Sigmoid colon (tissue), 7 donors: ENCODE results near the gene RARS2. TPM values are rescaled to one million over a fixed set of nuclear protein-coding genes. Genes with fewer than 3 reads are reported as not detected.
"Not testable (repeated sequence)": the region's sequence is repeated elsewhere in the genome, so short reads cannot be mapped to it uniquely, and the experiment has no call there.

Source experiments
- DNase-seq: peaks from one replicate; pipeline ENCODE4 v3.0.0-alpha.2; 2019
- H3K27ac ChIP-seq, 4 donors: fragments of 200-600 bp; sonication (generic); one replicate each; pipeline ENCODE4 v1.5.1; 2016 to 2019; ENCODE audit warnings: mild to moderate bottlenecking in 1 of 4
- H3K27me3 ChIP-seq, 3 donors: fragments of 200-600 bp; sonication (generic); one replicate each; pipeline ENCODE4 v1.5.1; 2019; ENCODE audit warnings: mild to moderate bottlenecking in 1 of 3
- H3K36me3 ChIP-seq, 4 donors: fragments of 200-600 bp; sonication (generic); one replicate each; pipeline ENCODE4 v1.5.1; 2016 to 2019
- H3K4me1 ChIP-seq, 4 donors: fragments of 200-600 bp; sonication (generic); one replicate each; pipeline ENCODE4 v1.5.1; 2017 to 2019
- H3K4me3 ChIP-seq, 4 donors: fragments of 200-600 bp; sonication (generic); one replicate each; pipeline ENCODE4 v1.5.1; 2017 to 2019; ENCODE audit warnings: mild to moderate bottlenecking in 2 of 4, moderate library complexity in 1 of 4
- H3K9me3 ChIP-seq, 4 donors: fragments of 200-600 bp in 3 of 4; sonication (generic) in 3 of 4; one replicate each; pipeline versions ENCODE4 v1.5.1 to v1.6.1; 2013 to 2019
- EP300 ChIP-seq, 4 donors: sonication (generic); formaldehyde crosslinking; IDR thresholded peaks; one replicate each; pipeline ENCODE4 v1.6.1; 2017; ENCODE audit warnings: antibody characterized with exemption in 4 of 4
- POLR2A ChIP-seq, 2 donors: fragments of 450-650 bp; IDR thresholded peaks; one replicate each; pipeline ENCODE4 v1.6.1; 2016; ENCODE audit warnings: antibody characterized with exemption in 2 of 2, mild to moderate bottlenecking in 2 of 2, moderate library complexity in 2 of 2
- POLR2AphosphoS5 ChIP-seq, 4 donors: sonication (generic); formaldehyde crosslinking; IDR thresholded peaks; one replicate each; pipeline ENCODE4 v1.6.1; 2017; ENCODE audit warnings: antibody characterized with exemption in 4 of 4
- WGBS, 2 donors: extraction: QIAGEN DNeasy Blood & Tissue Kit; methylation state at CpG; one replicate each; pipeline ENCODE4 v1.1.7; 2013; 5-methylcytosine and 5-hydroxymethylcytosine counted together
- intact Hi-C: fragments of 100-400 bp; cut with DNase I; formaldehyde crosslinking; loops from one replicate; pipeline ENCODE4 v1.15.1; 2023
- polyA plus RNA-seq, 3 donors: library from polyadenylated mRNA; stranded (reverse); fragments of 200-250 nt; gene quantifications; one replicate each; pipeline ENCODE4 v1.2.3, GENCODE V29; 2013
- total RNA-seq, 4 donors: library from RNA; depleted of rRNA; stranded (reverse); fragments of >200 nt; gene quantifications; one replicate each; pipeline ENCODE4 v1.1.0, GENCODE V29; 2016
- TF ChIP-seq, protein P1 (sequence below), 4 experiments: fragments of 450-650 bp in 3 of 4; fragments of 200-600 bp in 1 of 4; IDR thresholded peaks; one replicate each; pipeline ENCODE4 v1.5.1; 2016 to 2019; ENCODE audit warnings: antibody characterized with exemption in 4 of 4, mild to moderate bottlenecking in 3 of 4, moderate library complexity in 2 of 4
- donor health status: healthy with polysubstance abuse.
- donor health status: Bipolar disorder and iron deficiency.
- donor health status: healthy.

The RARS2 gene
- total and polyA plus RNA-seq, 7 donors = 18.3 to 34.2 (median 20.7) TPM

DNA sequence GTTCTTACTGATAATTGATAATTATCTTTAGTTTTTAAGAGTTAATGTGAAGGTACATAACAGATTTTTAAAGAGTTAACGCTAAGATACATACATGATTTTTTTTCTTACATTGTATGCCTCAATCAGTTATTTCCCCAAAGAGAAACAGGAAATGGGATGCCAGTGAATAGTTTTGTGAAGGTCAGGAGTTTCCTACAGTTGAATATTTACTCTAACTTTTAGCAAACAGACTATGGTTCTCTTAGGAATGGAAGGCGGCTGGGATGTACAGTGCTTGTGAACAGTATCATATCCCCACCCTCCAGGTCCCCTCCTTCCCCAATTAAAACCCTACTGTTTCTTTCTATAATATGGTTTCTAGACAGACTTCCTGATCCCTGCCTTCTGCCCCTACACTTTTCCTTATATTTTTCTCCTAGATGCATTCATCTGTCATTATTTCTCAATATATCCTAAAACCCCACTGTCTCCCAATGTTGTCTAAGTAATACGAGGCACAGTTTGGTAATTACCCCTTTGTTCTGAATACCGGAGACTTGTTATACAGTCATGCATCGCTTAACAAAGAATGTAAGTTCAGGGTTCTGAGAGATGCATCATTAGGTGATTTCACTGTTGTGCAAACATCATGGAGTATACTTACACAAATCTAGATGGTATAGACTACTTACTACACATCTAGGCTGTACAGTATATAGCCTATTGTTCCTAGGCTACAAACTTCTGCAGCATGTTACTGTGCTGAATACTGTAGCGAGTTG lies 87.8 kb downstream of the RARS2 start:
- no peak for DNase-seq
- no peak overlapping the region for H3K27ac ChIP-seq
- no peaks in the 10 kb centered on the region for H3K9me3 ChIP-seq
- peaks cover 0 to 41% (median 0%) of the 10 kb centered on the region in 4 donors for H3K36me3 ChIP-seq
- 89 to 93% methylated on average over 6 of the region's 6 CpGs for WGBS, 2 donors
- intact Hi-C loops = no loop called here
- no peak for TF ChIP-seq EP300 (IDR thresholded peaks at IDR 0.05)
- TF ChIP-seq, protein P1, sequence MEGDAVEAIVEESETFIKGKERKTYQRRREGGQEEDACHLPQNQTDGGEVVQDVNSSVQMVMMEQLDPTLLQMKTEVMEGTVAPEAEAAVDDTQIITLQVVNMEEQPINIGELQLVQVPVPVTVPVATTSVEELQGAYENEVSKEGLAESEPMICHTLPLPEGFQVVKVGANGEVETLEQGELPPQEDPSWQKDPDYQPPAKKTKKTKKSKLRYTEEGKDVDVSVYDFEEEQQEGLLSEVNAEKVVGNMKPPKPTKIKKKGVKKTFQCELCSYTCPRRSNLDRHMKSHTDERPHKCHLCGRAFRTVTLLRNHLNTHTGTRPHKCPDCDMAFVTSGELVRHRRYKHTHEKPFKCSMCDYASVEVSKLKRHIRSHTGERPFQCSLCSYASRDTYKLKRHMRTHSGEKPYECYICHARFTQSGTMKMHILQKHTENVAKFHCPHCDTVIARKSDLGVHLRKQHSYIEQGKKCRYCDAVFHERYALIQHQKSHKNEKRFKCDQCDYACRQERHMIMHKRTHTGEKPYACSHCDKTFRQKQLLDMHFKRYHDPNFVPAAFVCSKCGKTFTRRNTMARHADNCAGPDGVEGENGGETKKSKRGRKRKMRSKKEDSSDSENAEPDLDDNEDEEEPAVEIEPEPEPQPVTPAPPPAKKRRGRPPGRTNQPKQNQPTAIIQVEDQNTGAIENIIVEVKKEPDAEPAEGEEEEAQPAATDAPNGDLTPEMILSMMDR (IDR thresholded peaks at IDR 0.05) = no peak
- TF ChIP-seq POLR2AphosphoS5 (IDR thresholded peaks at IDR 0.05) = no peak
- no peaks in the 10 kb centered on the region for H3K27me3 ChIP-seq
- no peaks in the 10 kb centered on the region for H3K4me1 ChIP-seq
- H3K4me3 ChIP-seq = no peak overlapping the region

DNA sequence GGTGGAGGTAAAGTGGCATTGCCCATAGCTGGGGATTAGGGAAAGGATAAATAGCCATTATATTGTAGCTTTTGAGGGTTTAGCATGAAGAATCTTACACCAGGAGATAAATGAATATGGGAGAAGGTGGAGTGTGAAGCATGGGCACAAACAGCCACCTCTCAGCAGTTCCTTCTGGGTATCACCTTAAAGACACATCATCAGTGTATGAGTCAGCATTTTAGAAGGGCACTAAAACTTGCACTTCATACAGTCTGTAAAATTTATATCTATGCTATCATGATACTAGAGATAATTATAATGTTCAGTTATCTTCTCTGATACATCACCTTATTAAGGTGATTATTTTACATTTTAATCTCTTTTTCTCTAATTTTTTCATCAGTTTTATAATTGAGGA lies 91.7 kb downstream of the RARS2 start:
- no peak overlapping the region for H3K27ac ChIP-seq
- intact Hi-C loops = no loop called here
- no peak overlapping the region for H3K4me3 ChIP-seq
- H3K27me3 ChIP-seq = no peaks in the 10 kb centered on the region
- H3K36me3 ChIP-seq = peaks cover 0 to 24% (median 0%) of the 10 kb centered on the region in 4 donors
- H3K9me3 ChIP-seq = no peaks in the 10 kb centered on the region
- no peak for DNase-seq
- no peaks in the 10 kb centered on the region for H3K4me1 ChIP-seq
- no peak for TF ChIP-seq EP300 (IDR thresholded peaks at IDR 0.05)
- TF ChIP-seq POLR2AphosphoS5 (IDR thresholded peaks at IDR 0.05) = no peak
- TF ChIP-seq POLR2A (IDR thresholded peaks at IDR 0.05) = no peak
- TF ChIP-seq, protein P1 (IDR thresholded peaks at IDR 0.05) = no peak

DNA sequence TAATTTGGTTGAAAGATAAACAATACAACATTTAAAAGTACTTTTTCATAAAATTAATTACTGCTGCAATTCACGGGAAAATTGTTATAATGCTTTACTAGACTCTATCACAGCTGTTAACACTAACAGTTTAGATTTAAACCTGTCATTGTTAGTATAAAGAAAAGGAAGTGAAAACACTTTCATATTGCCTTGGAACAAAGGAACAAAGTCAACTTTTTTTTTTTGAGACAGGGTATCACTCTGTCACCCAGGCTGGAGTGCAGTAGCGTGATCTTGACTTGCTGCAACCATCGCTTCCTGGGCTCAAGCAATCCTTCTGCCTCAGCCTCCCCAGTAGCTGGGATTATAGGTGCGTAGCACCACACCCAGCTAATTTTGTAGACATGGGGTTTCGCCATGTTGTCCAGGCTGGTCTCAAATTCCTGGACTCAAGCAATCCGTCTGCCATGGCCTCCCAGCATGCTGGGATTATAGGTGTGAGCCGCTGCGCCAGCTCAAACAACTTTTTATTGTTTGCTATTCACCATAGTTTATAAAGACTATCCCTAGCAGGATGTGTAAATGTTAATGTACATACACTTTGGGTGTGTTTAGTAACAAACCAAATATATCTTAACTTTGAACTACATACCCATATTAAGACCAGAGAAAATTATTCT lies 94.9 kb downstream of the RARS2 start:
- 15 to 66% methylated on average over 8 of the region's 8 CpGs for WGBS, 2 donors
- H3K4me3 ChIP-seq = no peak overlapping the region
- no peak overlapping the region for H3K27ac ChIP-seq
- peaks cover 0 to 7% (median 0%) of the 10 kb centered on the region in 4 donors for H3K36me3 ChIP-seq
- H3K9me3 ChIP-seq = no peaks in the 10 kb centered on the region
- TF ChIP-seq POLR2AphosphoS5 (IDR thresholded peaks at IDR 0.05) = no peak
- no peaks in the 10 kb centered on the region for H3K27me3 ChIP-seq
- intact Hi-C loops = no loop called here
- DNase-seq = no peak
- no peaks in the 10 kb centered on the region for H3K4me1 ChIP-seq

DNA sequence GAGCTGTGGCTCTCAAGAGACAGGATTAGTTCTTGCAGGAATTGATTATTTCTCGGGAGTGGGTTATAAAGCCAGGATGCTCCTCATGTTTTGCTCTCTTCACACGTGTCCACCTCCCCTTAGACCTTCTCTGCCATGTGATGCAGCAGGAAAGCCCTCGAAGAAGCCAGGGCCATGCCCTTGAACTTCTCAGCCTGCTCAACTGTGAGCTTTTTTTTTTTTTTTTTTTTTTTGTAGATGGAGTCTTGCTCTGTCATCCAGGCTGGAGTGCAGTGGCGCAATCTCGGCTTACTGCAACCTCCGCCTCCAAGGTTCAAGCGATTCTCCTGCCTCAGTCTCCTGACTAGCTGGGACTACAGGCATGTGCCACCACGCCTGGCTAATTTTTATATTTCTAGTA lies 100.5 kb downstream of the RARS2 start:
- DNase-seq, H3K36me3 ChIP-seq, H3K4me1 ChIP-seq, H3K4me3 ChIP-seq, H3K27ac ChIP-seq, intact Hi-C loops, H3K9me3 ChIP-seq, H3K27me3 ChIP-seq: not testable (repeated sequence)
- 96 to 98% methylated on average over 8 of the region's 8 CpGs for WGBS, 2 donors

DNA sequence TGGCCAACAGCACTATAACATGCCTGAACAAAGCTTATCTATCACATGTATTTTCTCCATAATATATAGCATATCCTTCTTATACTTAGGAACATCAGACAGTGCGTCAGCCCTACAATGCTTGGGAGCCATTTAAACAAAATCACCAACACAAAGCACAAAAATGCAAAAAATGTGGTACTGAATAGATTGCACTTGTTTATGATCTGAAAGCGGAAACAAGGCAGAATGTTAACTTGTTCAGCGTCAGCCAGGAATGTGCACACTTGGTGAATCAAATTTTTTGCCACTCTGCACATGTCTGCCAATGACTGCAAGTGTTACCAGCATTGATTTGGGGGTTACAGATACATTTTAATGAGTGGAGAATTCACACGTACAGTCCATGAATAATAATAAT lies 102.2 kb downstream of the RARS2 start:
- TF ChIP-seq EP300 (IDR thresholded peaks at IDR 0.05) = no peak
- no peak for TF ChIP-seq POLR2AphosphoS5 (IDR thresholded peaks at IDR 0.05)
- H3K4me3 ChIP-seq = no peak overlapping the region
- peaks cover 0 to 7% (median 0%) of the 10 kb centered on the region in 4 donors for H3K36me3 ChIP-seq
- H3K27ac ChIP-seq = no peak overlapping the region
- no peaks in the 10 kb centered on the region for H3K9me3 ChIP-seq
- no peak for DNase-seq
- intact Hi-C loops = no loop called here
- no peaks in the 10 kb centered on the region for H3K27me3 ChIP-seq
- H3K4me1 ChIP-seq = no peaks in the 10 kb centered on the region
- WGBS, 2 donors = 92 to 95% methylated on average over 4 of the region's 4 CpGs

DNA sequence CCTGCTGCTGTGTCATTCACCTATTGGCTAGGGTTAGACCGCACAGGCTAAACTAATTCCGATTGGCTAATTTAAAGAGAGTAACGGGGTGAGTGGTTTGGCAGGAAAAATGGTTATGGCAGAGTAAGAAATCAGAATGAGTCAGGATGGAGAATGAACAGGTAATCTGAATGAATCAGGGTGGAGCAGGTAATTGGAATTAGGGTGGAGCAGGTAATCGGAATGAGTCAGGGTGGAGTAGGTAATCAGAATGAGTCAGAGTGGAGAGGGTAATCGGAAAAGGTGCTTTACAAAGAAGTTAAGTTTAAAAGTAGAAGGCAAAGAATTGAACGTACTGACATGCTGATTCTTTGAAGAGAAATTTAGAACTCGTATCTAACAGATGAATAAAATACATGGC lies 105.3 kb downstream of the RARS2 start:
- H3K36me3 ChIP-seq = no peaks in the 10 kb centered on the region
- H3K4me1 ChIP-seq = no peaks in the 10 kb centered on the region
- TF ChIP-seq, protein P1 (IDR thresholded peaks at IDR 0.05) = no peak
- no peak for TF ChIP-seq POLR2A (IDR thresholded peaks at IDR 0.05)
- no peak for TF ChIP-seq EP300 (IDR thresholded peaks at IDR 0.05)
- no peak for TF ChIP-seq POLR2AphosphoS5 (IDR thresholded peaks at IDR 0.05)
- H3K4me3 ChIP-seq = no peak overlapping the region
- no peak overlapping the region for H3K27ac ChIP-seq
- DNase-seq = no peak
- H3K27me3 ChIP-seq = no peaks in the 10 kb centered on the region
- intact Hi-C loops = no loop called here
- H3K9me3 ChIP-seq = no peaks in the 10 kb centered on the region
- WGBS, 2 donors = 61 to 90% methylated on average over 7 of the region's 7 CpGs
